Activated gamma-delta T cell treated with anti-CD3 and anti-CD28 coated beads, Interleukin-2, amount 50 U/mL, for 16 hours (primary cell): ENCODE data around the gene FRMPD3.
"Not testable (repeated sequence)": the region's sequence is repeated elsewhere in the genome, so short reads cannot be mapped to it uniquely, and the experiment has no call there.

Source experiments
- DNase-seq: peaks from one replicate; pipeline ENCODE4 v3.0.0-alpha.2; 2020; ENCODE audit warnings: low read depth

Gene FRMPD3

GRCh38 chrX:107448998-107449835, at the start of gene FRMPD3:
FRMPD3 (plus strand) TSS chrX:107449652; CDS start chrX:107526589, 76,937 bp downstream.
- DNase-seq = no peak

- DNase-seq = no peak
Observed at GRCh38 chrX:107420571-107420970, 28.9 kb upstream of the FRMPD3 start.

- DNase-seq = no peak
Observed at GRCh38 chrX:107421337-107421861, 28.1 kb upstream of the FRMPD3 start.

GRCh38 chrX:107429090-107429489, 20.4 kb upstream of the FRMPD3 start:
- no peak for DNase-seq

- no peak for DNase-seq
Observed at GRCh38 chrX:107440187-107440586, 9.3 kb upstream of the FRMPD3 start.

- DNase-seq = no peak
Observed at GRCh38 chrX:107440692-107441091, 8.8 kb upstream of the FRMPD3 start.

- no peak for DNase-seq
Observed at GRCh38 chrX:107442914-107443527, 6.4 kb upstream of the FRMPD3 start.

- no peak for DNase-seq
Observed at GRCh38 chrX:107445146-107445545, 4.3 kb upstream of the FRMPD3 start.

- DNase-seq = no peak
Observed at GRCh38 chrX:107445631-107446030, 3.8 kb upstream of the FRMPD3 start.

GRCh38 chrX:107447642-107448041, 1.8 kb upstream of the FRMPD3 start:
- no peak for DNase-seq

- no peak for DNase-seq
Observed at GRCh38 chrX:107448625-107448997, 841 bp upstream of the FRMPD3 start.

- no peak for DNase-seq
Observed at GRCh38 chrX:107450823-107451509, 1.5 kb downstream of the FRMPD3 start.

GRCh38 chrX:107451731-107452130, 2.3 kb downstream of the FRMPD3 start:
- DNase-seq = no peak

GRCh38 chrX:107452581-107452980, 3.1 kb downstream of the FRMPD3 start:
- no peak for DNase-seq

- DNase-seq = no peak
Observed at GRCh38 chrX:107454302-107454701, 4.8 kb downstream of the FRMPD3 start.

GRCh38 chrX:107457289-107457688, 7.8 kb downstream of the FRMPD3 start:
- DNase-seq = no peak

GRCh38 chrX:107465932-107466620, 16.6 kb downstream of the FRMPD3 start:
- DNase-seq = no peak

- DNase-seq = no peak
Observed at GRCh38 chrX:107467271-107467670, 17.8 kb downstream of the FRMPD3 start.

GRCh38 chrX:107470198-107470597, 20.7 kb downstream of the FRMPD3 start:
- DNase-seq = no peak

- no peak for DNase-seq
Observed at GRCh38 chrX:107470971-107471370, 21.5 kb downstream of the FRMPD3 start.

GRCh38 chrX:107471420-107471819, 22.0 kb downstream of the FRMPD3 start:
- DNase-seq = not testable (repeated sequence)

GRCh38 chrX:107477406-107477805, 28.0 kb downstream of the FRMPD3 start:
- DNase-seq = no peak
